ENCODE measurements around the gene CBARP.
A peak's percentile ranks its signal among the peaks of the same experiment; 100 is the strongest.

CBARP gene

DNA sequence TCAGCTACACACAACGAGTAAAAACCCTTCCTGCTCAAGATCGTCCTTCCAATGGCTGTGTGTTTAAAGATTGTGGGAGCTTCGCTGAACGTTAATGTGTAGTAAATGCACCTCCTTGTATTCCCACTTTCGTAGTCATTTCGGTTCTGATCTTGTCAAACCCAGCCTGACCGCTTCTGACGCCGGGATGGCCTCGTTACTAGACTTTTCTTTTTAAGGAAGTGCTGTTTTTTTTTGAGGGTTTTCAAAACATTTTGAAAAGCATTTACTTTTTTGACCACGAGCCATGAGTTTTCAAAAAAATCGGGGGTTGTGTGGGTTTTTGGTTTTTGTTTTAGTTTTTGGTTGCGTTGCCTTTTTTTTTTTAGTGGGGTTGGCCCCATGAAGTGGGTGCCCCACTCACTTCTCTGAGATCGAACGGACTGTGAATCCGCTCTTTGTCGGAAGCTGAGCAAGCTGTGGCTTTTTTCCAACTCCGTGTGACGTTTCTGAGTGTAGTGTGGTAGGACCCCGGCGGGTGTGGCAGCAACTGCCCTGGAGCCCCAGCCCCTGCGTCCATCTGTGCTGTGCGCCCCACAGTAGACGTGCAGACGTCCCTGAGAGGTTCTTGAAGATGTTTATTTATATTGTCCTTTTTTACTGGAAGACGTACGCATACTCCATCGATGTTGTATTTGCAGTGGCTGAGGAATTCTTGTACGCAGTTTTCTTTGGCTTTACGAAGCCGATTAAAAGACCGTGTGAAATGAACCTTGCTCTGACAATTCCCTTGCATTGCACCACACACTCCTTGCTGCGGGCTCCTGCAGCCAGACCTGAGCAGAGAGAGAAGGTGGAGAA is 34.8 kb upstream of the CBARP start:
- peaks cover 62% of the 10 kb centered on the region for H3K4me1 Mint-ChIP-seq
- H3K27me3 Mint-ChIP-seq: no peaks in the 10 kb centered on the region
- peak overlapping the region; percentile 95 for H3K27ac Mint-ChIP-seq (ENCODE audit: low read depth)
- no peak for DNase-seq (ENCODE audit: low spot score in 2 of 2)
- peak overlapping the region; percentile 85 for H3K4me3 Mint-ChIP-seq
- H3K36me3 Mint-ChIP-seq (ENCODE audit: insufficient read depth): peaks cover 67% of the 10 kb centered on the region
- H3K9me3 Mint-ChIP-seq: no peaks in the 10 kb centered on the region
- no peak for ATAC-seq (replicated peaks; ENCODE audit: extremely low read depth, poor library complexity, severe bottlenecking)

DNA sequence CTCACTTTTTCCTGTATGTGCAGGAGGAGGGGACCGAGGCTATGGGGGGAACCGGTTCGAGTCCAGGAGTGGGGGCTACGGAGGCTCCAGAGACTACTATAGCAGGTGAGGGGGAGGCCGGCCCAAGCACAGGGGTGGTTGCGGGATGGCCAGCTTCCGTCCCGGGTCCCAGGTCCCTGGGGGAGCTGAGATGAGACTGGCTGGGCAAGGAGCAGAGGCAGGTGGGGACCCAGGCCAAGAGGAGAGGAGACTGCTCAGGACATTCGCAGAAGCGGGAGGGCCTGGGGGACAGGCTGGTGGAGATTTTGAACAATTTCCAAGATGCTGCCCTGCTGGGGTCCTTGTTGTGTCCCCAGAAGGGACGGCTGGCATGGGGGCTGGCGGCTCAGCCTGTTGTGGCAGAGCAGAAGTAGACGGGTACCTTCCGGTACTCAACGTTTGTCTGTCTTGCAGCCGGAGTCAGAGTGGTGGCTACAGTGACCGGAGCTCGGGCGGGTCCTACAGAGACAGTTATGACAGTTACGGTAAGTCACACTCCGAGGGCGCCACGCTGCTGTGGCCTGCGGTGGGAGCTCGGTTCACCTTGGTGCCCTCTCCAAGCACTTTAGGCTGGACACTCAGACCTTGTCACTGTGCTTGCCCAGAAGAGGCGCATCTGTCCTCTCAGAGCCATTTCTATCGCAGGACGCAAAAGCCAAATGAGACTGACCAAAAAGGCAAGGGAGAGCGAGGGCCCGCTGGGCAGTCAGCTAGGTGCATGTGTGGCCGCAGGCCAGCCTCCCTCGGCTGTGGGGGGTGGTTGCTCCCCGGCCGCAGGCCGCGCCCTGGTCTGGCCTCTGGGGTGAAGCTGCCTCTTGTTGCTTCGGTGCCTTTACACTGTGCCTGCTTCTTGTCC is 34.0 kb upstream of the CBARP start:
- H3K36me3 Mint-ChIP-seq (ENCODE audit: insufficient read depth): peaks cover 67% of the 10 kb centered on the region
- ATAC-seq (replicated peaks; ENCODE audit: extremely low read depth, poor library complexity, severe bottlenecking) (no peak), DNase-seq (ENCODE audit: low spot score in 2 of 2) (no peak)
- no peaks in the 10 kb centered on the region for H3K27me3 Mint-ChIP-seq
- peak overlapping the region; percentile 95 for H3K27ac Mint-ChIP-seq (ENCODE audit: low read depth)
- H3K9me3 Mint-ChIP-seq: no peaks in the 10 kb centered on the region
- peaks cover 66% of the 10 kb centered on the region for H3K4me1 Mint-ChIP-seq
- peak overlapping the region; percentile 85 for H3K4me3 Mint-ChIP-seq

DNA sequence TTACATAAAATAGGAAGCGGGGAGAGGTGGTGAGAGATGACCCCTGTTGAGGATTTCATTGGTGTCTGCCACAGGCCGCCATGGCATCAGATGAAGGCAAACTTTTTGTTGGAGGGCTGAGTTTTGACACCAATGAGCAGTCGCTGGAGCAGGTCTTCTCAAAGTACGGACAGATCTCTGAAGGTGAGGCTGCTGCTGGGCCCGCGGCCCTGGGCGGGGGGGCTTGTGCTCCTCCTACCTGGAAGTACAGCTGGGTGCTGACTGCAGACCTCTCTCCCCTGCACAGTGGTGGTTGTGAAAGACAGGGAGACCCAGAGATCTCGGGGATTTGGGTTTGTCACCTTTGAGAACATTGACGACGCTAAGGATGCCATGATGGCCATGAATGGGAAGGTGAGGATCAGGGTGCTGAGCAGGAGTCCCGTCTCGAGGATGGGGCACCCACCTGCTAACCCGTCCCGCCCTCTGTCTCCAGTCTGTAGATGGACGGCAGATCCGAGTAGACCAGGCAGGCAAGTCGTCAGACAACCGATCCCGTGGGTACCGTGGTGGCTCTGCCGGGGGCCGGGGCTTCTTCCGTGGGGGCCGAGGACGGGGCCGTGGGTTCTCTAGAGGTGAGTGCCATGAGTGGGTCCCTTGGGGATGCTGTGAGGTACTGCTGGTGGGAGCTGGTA is 33.2 kb upstream of the CBARP start:
- DNase-seq (ENCODE audit: low spot score in 2 of 2): no peak
- Mint-ChIP-seq H3K36me3 (ENCODE audit: insufficient read depth) (peaks cover 68% of the 10 kb centered on the region), H3K27me3 (no peaks in the 10 kb centered on the region), H3K27ac (ENCODE audit: low read depth) (peak overlapping the region; percentile 95), H3K9me3 (no peaks in the 10 kb centered on the region), H3K4me1 (peaks cover 60% of the 10 kb centered on the region), H3K4me3 (peak overlapping the region; percentile 85)
- no peak for ATAC-seq (replicated peaks; ENCODE audit: extremely low read depth, poor library complexity, severe bottlenecking)

DNA sequence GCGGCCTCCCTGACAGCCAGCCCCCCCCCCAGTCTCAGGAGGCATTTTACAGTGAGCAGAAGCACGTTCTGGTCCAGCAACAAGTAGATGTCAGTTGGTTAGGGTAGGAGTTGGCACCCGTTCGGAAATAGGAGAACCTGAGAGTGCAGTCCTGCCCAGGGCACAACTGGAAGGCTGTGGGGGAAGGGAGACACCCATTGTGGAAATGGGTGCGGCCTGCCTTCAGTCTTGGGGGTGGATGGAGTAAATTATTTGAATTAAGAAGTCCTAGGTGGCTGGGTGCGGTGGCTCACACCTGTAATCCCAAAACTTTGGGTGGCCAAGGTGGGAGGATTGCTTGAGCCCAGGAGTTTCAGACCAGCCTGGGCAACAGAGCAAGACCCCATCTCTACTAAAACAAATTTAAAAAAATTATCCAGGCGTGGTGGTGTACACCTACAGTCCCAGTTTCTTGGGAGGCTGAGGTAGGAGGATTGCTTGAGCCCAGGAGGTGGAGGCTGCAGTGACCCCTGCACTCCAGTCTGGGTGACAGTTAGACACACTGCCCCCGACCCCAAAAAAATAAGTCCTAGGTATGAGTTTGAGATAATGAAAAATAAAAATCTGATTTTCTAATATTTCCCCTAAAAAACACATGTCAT is 32.5 kb upstream of the CBARP start:
- peaks cover 63% of the 10 kb centered on the region for H3K4me1 Mint-ChIP-seq
- no peak for ATAC-seq (replicated peaks; ENCODE audit: extremely low read depth, poor library complexity, severe bottlenecking)
- peaks cover 66% of the 10 kb centered on the region for H3K36me3 Mint-ChIP-seq (ENCODE audit: insufficient read depth)
- peak overlapping the region; percentile 95 for H3K27ac Mint-ChIP-seq (ENCODE audit: low read depth)
- no peaks in the 10 kb centered on the region for H3K27me3 Mint-ChIP-seq
- H3K4me3 Mint-ChIP-seq: peak overlapping the region; percentile 85
- no peaks in the 10 kb centered on the region for H3K9me3 Mint-ChIP-seq
- DNase-seq (ENCODE audit: low spot score in 2 of 2): no peak

DNA sequence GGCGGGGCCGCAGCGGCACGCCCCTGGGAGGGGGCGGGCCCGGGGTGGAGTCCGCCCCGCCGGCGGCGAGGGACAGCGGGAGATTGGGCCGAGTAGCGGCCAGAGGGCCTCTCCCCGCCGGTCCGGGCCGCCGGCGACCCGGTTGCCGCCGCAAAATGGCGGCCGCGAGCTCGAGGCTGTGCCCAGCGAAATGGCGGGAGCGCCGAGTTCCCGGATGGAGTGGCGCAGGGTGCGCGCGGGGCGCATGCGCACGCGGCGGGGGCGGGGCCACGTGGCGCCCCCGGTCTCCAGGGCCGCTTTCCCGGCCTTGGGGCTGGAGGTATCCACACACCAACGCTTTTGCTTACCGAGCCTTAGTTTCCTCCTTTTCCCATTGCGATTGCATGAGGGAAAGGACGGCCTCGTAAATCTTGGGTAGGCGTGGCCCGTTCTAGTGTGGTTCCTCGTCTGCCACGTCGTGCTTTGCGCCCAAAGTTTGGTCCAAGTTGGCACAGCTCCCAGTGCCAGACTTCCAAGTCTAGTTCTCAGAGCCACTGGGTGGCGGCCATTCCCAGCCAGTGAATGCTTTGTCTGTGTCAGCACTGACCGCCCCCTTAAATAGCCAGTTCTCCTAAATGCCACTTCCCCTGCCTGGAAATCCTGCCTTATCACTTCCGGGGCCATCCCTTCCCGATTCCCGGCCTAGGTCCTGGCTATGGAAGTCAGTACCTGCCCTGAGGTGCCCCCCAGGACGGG is 31.8 kb upstream of the CBARP start:
- H3K27ac Mint-ChIP-seq (ENCODE audit: low read depth): peak overlapping the region; percentile 95
- no peaks in the 10 kb centered on the region for H3K27me3 Mint-ChIP-seq
- peaks cover 70% of the 10 kb centered on the region for H3K4me1 Mint-ChIP-seq
- ATAC-seq (replicated peaks; ENCODE audit: extremely low read depth, poor library complexity, severe bottlenecking) (peak; percentile 50), DNase-seq (ENCODE audit: low spot score in 2 of 2) (peak; percentile 80 to 81)
- H3K9me3 Mint-ChIP-seq: no peaks in the 10 kb centered on the region
- H3K4me3 Mint-ChIP-seq: peak overlapping the region; percentile 85
- H3K36me3 Mint-ChIP-seq (ENCODE audit: insufficient read depth): peaks cover 63% of the 10 kb centered on the region

DNA sequence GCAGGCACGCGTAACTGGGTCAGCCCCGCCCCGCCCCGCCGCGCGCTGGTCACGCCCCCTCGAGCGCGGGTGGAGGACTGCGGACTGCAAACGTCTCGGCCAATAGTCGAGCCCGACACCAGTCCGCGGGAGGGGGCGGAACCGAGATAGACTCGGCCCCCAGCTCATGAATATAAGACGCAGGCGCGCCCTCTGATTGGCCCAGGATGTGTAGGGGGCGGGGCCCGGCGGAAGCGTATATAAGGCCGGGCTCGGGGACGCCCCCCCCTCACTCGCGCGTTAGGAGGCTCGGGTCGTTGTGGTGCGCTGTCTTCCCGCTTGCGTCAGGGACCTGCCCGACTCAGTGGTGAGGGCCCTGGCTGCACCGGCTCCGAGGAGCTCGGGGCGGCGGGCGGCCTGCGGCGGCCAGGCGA is 31.3 kb upstream of the CBARP start, which contains the start of gene CIRBP:
TSS of gene CIRBP (plus strand) at position 268 of the 413 bp plus-strand sequence. CDS start 1,602 bp downstream, outside the sequence.
- peak within 1 kb of the TSS; percentile 95 for H3K27ac Mint-ChIP-seq (ENCODE audit: low read depth)
- peaks cover 72% of the 10 kb centered on the region for H3K4me1 Mint-ChIP-seq
- H3K4me3 Mint-ChIP-seq: peak within 1 kb of the TSS; percentile 85
- no peaks in the 10 kb centered on the region for H3K9me3 Mint-ChIP-seq
- peaks cover 59% of the 10 kb centered on the region for H3K36me3 Mint-ChIP-seq (ENCODE audit: insufficient read depth)
- no peaks in the 10 kb centered on the region for H3K27me3 Mint-ChIP-seq
- ATAC-seq (replicated peaks; ENCODE audit: extremely low read depth, poor library complexity, severe bottlenecking): peak; percentile 79
- peak; percentile 98 to 99 for DNase-seq (ENCODE audit: low spot score in 2 of 2)

DNA sequence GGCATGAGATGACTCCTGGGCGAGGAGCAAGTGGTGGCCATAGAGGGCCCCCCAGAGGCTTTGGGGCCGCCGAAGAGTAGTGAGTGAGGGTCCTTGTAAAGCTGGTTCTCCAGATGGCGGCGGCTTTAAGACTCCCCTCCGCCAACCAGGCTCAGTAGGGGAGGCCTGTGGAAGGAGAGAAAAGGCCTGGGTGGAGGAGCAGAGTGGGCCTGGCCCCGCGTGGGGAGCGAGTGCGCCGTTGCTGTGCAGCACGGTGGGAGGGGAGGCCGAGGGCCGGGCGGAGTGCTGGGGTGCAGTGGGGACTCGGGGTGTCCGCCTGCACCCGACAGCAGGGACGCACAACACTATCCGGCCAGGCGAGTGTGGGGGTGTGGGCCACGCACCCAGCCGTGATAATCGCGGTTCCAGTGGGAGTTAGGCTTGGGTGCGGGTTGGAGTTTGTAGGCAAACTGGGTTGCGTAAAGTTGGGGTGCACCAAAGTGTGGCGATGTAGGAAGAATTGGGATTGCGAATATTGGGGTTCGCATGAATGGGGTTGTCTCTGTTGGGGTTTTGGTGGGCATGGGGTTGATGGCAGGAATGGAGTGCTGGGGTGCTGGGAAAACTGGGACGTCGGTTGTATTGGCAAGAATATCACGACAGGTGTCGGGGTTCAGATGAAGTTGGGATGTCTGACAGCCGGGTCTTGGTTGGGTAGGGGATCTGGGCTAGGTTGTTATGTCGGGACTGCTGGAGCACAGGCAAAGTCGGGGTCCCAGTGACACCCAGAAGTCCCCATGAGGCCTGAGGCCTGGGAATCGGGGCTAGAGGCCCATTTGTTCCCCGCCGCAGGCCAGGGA is 30.6 kb upstream of the CBARP start:
- ATAC-seq (replicated peaks; ENCODE audit: extremely low read depth, poor library complexity, severe bottlenecking) (no peak), DNase-seq (ENCODE audit: low spot score in 2 of 2) (no peak)
- Mint-ChIP-seq H3K9me3 (no peaks in the 10 kb centered on the region), H3K27me3 (no peaks in the 10 kb centered on the region), H3K4me3 (peak overlapping the region; percentile 82), H3K27ac (ENCODE audit: low read depth) (peak overlapping the region; percentile 95), H3K36me3 (ENCODE audit: insufficient read depth) (peaks cover 52% of the 10 kb centered on the region), H3K4me1 (peaks cover 66% of the 10 kb centered on the region)

DNA sequence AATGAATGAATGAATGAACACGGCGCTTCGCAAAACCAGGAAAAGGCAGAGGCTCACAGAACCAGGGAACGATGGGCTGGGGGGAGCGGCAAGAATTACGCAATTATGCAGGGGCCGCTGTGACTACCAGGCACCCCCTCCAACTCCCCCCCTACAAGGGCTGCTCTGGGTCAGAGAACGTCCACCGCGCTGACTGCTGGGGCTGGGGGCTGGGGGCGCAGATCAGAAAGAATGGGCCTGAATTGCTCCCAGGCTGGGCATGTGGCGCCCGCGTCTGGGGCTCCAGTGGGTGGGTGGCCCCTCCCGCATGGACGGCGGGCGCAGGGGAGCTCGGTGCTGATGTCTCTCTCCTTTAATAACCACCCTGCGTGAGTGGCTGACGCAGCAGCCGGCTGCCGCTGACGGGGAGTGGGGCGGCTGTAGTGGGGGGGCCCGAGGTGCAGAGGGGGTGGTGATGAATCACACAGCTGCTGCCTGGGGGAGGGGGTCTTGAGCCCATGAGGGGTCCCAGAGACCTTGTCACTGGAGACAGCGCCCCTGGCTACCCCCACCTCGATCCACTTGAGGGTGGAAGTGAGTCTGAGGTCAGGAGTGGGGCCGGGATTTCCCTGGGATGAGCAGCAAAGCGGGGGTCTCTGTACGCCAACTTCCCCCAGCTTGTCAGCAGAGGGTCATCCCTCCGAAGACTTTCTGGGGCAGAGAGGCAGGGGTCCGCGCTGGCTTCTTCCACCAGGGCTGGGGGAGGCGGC is 29.8 kb upstream of the CBARP start:
- no peak for DNase-seq (ENCODE audit: low spot score in 2 of 2)
- ATAC-seq (replicated peaks; ENCODE audit: extremely low read depth, poor library complexity, severe bottlenecking): no peak
- Mint-ChIP-seq H3K4me1 (peaks cover 69% of the 10 kb centered on the region), H3K27ac (ENCODE audit: low read depth) (peak overlapping the region; percentile 95), H3K4me3 (peak overlapping the region; percentile 82), H3K9me3 (no peaks in the 10 kb centered on the region), H3K36me3 (ENCODE audit: insufficient read depth) (peaks cover 44% of the 10 kb centered on the region), H3K27me3 (no peaks in the 10 kb centered on the region)

DNA sequence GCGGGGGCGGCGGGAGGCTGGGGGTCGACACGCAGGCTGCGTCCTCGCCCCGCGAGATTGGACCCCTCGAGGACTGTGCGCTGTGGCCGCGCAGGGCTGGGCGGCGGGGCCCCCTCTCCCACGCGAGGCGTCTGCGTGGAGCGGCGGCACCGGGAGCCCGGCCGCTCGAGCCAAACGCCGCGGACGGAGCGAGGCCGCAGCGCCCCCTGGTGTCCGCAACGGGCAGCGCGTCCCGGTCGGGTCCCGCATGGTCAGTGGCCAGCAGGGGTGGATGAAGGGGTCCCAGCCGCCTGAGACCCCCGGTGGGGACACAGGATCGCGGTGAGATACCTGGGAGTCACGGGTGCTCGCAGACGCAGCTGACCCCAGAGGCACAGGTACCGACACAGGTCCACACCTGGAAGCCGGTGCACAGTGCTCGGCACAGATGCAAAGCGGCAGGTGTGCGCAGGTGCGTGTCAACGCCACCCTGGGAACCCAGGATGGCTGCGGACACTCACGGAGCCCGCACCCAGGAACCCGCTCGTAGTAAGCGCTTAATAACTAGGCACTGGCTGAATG is 29.2 kb upstream of the CBARP start:
- H3K4me3 Mint-ChIP-seq: peak overlapping the region; percentile 82
- H3K4me1 Mint-ChIP-seq: peaks cover 71% of the 10 kb centered on the region
- DNase-seq (ENCODE audit: low spot score in 2 of 2): peak; percentile 59 to 76
- peak overlapping the region; percentile 95 for H3K27ac Mint-ChIP-seq (ENCODE audit: low read depth)
- peaks cover 38% of the 10 kb centered on the region for H3K36me3 Mint-ChIP-seq (ENCODE audit: insufficient read depth)
- no peak for ATAC-seq (replicated peaks; ENCODE audit: extremely low read depth, poor library complexity, severe bottlenecking)
- no peaks in the 10 kb centered on the region for H3K27me3 Mint-ChIP-seq
- H3K9me3 Mint-ChIP-seq: no peaks in the 10 kb centered on the region

DNA sequence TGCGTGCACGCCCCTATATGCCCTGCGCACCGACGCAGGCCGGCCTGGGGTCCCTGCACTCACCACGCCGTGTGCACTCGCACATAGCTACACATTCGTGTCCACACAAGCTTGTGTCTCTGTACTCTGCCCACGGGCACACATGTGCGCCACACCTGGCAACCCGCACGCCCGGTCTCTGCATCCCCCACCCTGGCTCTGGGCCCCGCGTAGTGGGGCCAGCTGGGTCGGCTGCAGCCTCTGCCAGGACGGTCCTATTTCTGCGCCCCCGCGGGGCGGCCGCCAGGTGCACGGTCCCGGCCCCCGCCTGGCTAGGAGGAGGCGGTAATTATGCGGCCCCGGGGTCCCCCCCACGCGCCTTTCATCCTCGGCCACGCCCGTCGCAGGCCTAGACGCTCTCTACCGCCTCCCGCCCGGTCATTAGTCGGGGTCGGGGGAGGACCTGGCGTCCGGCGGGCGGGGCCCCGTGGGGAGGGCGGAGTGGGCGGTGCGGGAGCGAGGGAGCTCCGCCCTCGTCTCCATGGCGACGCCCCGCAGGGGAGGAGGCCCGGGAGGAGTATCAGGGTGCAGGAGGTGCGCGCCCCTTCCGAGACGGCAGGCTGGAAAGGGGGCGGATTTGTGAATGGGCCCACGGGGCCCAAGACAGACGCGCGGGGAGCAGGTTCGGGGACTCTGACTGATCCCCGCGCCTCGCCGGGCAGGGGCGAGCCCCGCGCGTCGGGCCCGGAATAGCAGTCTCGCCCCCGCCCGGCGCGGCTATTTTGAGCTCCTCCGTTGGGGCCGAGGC is 28.5 kb upstream of the CBARP start:
- ATAC-seq (replicated peaks; ENCODE audit: extremely low read depth, poor library complexity, severe bottlenecking) (peak; percentile 29), DNase-seq (ENCODE audit: low spot score in 2 of 2) (peak; percentile 74 to 77)
- peaks cover 71% of the 10 kb centered on the region for H3K4me1 Mint-ChIP-seq
- H3K36me3 Mint-ChIP-seq (ENCODE audit: insufficient read depth): peaks cover 34% of the 10 kb centered on the region
- H3K9me3 Mint-ChIP-seq: no peaks in the 10 kb centered on the region
- peak overlapping the region; percentile 82 for H3K4me3 Mint-ChIP-seq
- no peaks in the 10 kb centered on the region for H3K27me3 Mint-ChIP-seq
- H3K27ac Mint-ChIP-seq (ENCODE audit: low read depth): no peak overlapping the region
